Measurements from ENCODE around the gene CCL22. TPM values are rescaled to one million over a fixed set of nuclear protein-coding genes. Genes with fewer than 3 reads are reported as not detected.

The CCL22 gene
- total and polyA plus RNA-seq, 2 experiments from 2014 or later: 0.19 TPM; not detected in 1

- TF ChIP-seq ZNF331 (CRISPR knock-in tag; IDR thresholded peaks at IDR 0.05; ENCODE audit: low read depth) (no peak), CREB1 (CRISPR knock-in tag; IDR thresholded peaks at IDR 0.05; ENCODE audit: low read depth) (no peak), NANOG (IDR thresholded peaks at IDR 0.05; ENCODE audit: borderline replicate concordance) (no peak), ZNF114 (CRISPR knock-in tag; IDR thresholded peaks at IDR 0.05) (no peak), CTCF (conservative IDR thresholded peaks at IDR 0.05; ENCODE audit: low read depth in 2 of 2) (no peak), ZNF462 (CRISPR knock-in tag; IDR thresholded peaks at IDR 0.05) (no peak)
Observed at GRCh38 chr16:57403965-57404817, 45.6 kb downstream of the CCL22 start, which contains the start of gene CCL17 (continued).

GRCh38 chr16:57405097-57405496, 46.5 kb downstream of the CCL22 start:
- H3K36me3 Mint-ChIP-seq (ENCODE audit: low read depth): no peaks in the 10 kb centered on the region
- H3K4me2 ChIP-seq: no peak overlapping the region
- H3K27ac ChIP-seq (ENCODE audit: low read depth): no peak overlapping the region
- H3K27me3 Mint-ChIP-seq (ENCODE audit: insufficient read depth, low read depth, poor library complexity): peaks cover 14% of the 10 kb centered on the region
- 0 out of 2 replicates have a peak, but pooled peaks cover 4% of the 10 kb centered on the region for H3K9me2 ChIP-seq (ENCODE audit: insufficient read depth)
- H3F3A ChIP-seq (replicated peaks; ENCODE audit: low read depth): no peaks in the 10 kb centered on the region
- no peaks in the 10 kb centered on the region for H3K9me3 Mint-ChIP-seq
- H3K79me2 ChIP-seq (replicated peaks; ENCODE audit: insufficient read depth): no peaks in the 10 kb centered on the region
- H3K4me1 Mint-ChIP-seq: no peaks in the 10 kb centered on the region; the same call in 2 of the 3 replicates
- H3K27ac Mint-ChIP-seq: no peak overlapping the region
- DNase-seq (ENCODE audit: low spot score) (no peak), ATAC-seq (no peak)
- no peak overlapping the region for H2AFZ ChIP-seq
- H3K36me3 ChIP-seq (ENCODE audit: insufficient read depth): no peaks in the 10 kb centered on the region
- no peaks in the 10 kb centered on the region for H4K20me1 ChIP-seq (replicated peaks; ENCODE audit: insufficient read depth)
- H3K4me1 ChIP-seq (ENCODE audit: insufficient read depth): no peaks in the 10 kb centered on the region
- H3K4me3 Mint-ChIP-seq: no peak overlapping the region
- no peaks in the 10 kb centered on the region for H3K27me3 ChIP-seq (ENCODE audit: insufficient read depth)
- H3K4me3 ChIP-seq: no peak overlapping the region
- TF ChIP-seq POLR2AphosphoS5 (IDR thresholded peaks at IDR 0.05; ENCODE audit: low read depth) (no peak), ETS1 (IDR thresholded peaks at IDR 0.05) (no peak), ZNF331 (CRISPR knock-in tag; IDR thresholded peaks at IDR 0.05; ENCODE audit: low read depth) (no peak), STAT1 (IDR thresholded peaks at IDR 0.05; ENCODE audit: unreplicated experiment) (no peak), CREB1 (CRISPR knock-in tag; IDR thresholded peaks at IDR 0.05; ENCODE audit: low read depth) (no peak)

Data from GM23338 (cell line).